Suprapubic skin (tissue), 4 donors: Measurements from ENCODE around the gene RIMBP2. TPM values are rescaled to one million over a fixed set of nuclear protein-coding genes. Genes with fewer than 3 reads are reported as not detected.

Source experiments
- DNase-seq, 2 donors: peaks; one replicate each; pipeline ENCODE4 v3.0.0-alpha.2; 2019; ENCODE audit warnings: low spot score in 2 of 2
- H3K27ac ChIP-seq: fragments of 200-600 bp; sonication (generic); one replicate; pipeline ENCODE4 v1.5.1; 2019
- H3K27me3 ChIP-seq: fragments of 200-600 bp; sonication (generic); one replicate; pipeline ENCODE4 v1.5.1; 2019
- H3K36me3 ChIP-seq: fragments of 200-600 bp; sonication (generic); one replicate; pipeline ENCODE4 v1.5.1; 2019
- H3K4me1 ChIP-seq: fragments of 200-600 bp; sonication (generic); one replicate; pipeline ENCODE4 v1.5.1; 2019
- H3K4me3 ChIP-seq: fragments of 200-600 bp; sonication (generic); one replicate; pipeline ENCODE4 v1.5.1; 2019; ENCODE audit warnings: mild to moderate bottlenecking
- H3K9me3 ChIP-seq: fragments of 200-600 bp; sonication (generic); one replicate; pipeline ENCODE4 v1.5.1; 2019
- EP300 ChIP-seq: sonication (generic); formaldehyde crosslinking; IDR thresholded peaks from one replicate; pipeline ENCODE4 v1.6.1; 2017; ENCODE audit warnings: antibody characterized with exemption
- POLR2A ChIP-seq, 2 donors: fragments of 450-650 bp; IDR thresholded peaks; one replicate each; pipeline ENCODE4 v1.6.1; 2017; ENCODE audit warnings: antibody characterized with exemption in 2 of 2, mild to moderate bottlenecking in 2 of 2, moderate library complexity in 2 of 2
- POLR2AphosphoS5 ChIP-seq, 3 donors: sonication (generic); formaldehyde crosslinking; IDR thresholded peaks; one replicate each; pipeline ENCODE4 v1.6.1; 2017; ENCODE audit warnings: antibody characterized with exemption in 3 of 3
- WGBS: methylation state at CpG from one replicate; pipeline ENCODE4 v1.1.5; 2018; 5-methylcytosine and 5-hydroxymethylcytosine counted together
- total RNA-seq, 4 donors: library from RNA; depleted of rRNA; stranded (reverse); fragments of >200 nt; gene quantifications; one replicate each; pipeline ENCODE4 v1.1.0, GENCODE V29; 2016
- TF ChIP-seq, protein P1 (sequence below), 2 donors: fragments of 200-600 bp in 1 of 2; fragments of 450-650 bp in 1 of 2; sonication (generic) in 1 of 2; IDR thresholded peaks; one replicate each; pipeline ENCODE4 v1.5.1; 2016 to 2019; ENCODE audit warnings: antibody characterized with exemption in 2 of 2, mild to moderate bottlenecking in 1 of 2, moderate library complexity in 1 of 2

Gene RIMBP2
- total RNA-seq, 4 donors from 2014 or later, result 2.1 to 21.8 (median 3.0) TPM

DNA sequence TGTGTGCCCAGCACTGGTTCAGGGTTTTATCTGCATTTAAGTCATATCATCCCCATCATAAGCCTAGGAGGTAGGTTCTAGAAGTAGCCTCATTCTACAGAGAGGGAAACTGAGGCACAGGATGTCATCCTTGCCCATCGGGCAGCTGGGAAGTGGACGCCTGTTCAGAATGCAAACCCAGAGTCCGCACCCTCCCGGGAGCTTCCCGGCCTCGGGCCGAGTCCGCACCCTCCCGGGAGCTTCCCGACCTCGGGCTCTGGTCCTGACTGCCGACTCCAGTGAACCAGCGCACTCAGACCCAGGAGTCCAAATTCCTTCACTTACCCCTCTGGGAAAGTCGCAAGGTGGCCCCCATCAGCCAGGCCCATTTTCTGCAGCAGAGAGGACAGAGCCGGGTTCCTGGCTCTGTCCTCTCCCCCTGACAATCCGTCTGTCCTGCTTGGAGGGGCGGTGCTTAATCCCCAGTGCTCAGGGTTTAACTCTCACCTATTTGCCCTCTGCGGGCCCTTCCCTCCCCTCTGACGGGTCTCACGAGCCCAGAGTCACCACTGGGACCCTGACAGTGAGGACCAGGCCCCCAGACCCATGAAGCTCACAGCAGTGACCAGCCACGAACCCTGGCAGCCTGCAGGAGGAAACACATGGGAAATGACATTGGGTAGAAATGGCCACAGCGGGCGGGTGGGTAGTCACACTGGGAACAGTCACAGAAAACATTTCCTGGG lies 236.5 kb downstream of the RIMBP2 start:
- Histone ChIP-seq H3K27me3 (peaks cover 12% of the 10 kb centered on the region), H3K9me3 (no peaks in the 10 kb centered on the region), H3K4me1 (peaks cover 8% of the 10 kb centered on the region), H3K36me3 (no peaks in the 10 kb centered on the region), H3K4me3 (no peak overlapping the region), H3K27ac (no peak overlapping the region)
- WGBS, result 75% methylated on average over 15 of the region's 23 CpGs
- no peak for TF ChIP-seq POLR2A (IDR thresholded peaks at IDR 0.05)
- no peak for TF ChIP-seq POLR2AphosphoS5 (IDR thresholded peaks at IDR 0.05)
- no peak for TF ChIP-seq EP300
- TF ChIP-seq, protein P1, sequence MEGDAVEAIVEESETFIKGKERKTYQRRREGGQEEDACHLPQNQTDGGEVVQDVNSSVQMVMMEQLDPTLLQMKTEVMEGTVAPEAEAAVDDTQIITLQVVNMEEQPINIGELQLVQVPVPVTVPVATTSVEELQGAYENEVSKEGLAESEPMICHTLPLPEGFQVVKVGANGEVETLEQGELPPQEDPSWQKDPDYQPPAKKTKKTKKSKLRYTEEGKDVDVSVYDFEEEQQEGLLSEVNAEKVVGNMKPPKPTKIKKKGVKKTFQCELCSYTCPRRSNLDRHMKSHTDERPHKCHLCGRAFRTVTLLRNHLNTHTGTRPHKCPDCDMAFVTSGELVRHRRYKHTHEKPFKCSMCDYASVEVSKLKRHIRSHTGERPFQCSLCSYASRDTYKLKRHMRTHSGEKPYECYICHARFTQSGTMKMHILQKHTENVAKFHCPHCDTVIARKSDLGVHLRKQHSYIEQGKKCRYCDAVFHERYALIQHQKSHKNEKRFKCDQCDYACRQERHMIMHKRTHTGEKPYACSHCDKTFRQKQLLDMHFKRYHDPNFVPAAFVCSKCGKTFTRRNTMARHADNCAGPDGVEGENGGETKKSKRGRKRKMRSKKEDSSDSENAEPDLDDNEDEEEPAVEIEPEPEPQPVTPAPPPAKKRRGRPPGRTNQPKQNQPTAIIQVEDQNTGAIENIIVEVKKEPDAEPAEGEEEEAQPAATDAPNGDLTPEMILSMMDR (IDR thresholded peaks at IDR 0.05), result no peak
- no peak for DNase-seq

DNA sequence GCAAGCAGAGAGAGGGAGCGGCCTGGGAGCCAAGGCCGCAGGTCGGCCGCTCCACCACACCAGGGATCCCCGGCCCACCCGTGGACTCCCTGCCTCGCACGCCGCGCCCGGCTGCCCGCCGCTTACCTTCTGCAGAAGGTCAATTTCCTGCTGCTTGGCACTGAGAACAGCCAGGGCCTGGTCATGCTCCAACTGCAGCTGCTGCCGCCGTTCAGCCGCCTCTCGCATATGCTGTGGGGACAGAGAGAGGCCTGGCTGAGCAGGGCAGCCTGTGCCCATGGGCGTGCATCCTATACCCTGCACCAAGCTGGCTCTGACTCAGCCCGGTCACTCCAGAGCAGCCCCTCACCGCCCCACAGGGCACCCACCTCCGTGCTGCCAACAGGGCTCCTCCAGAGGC lies 237.3 kb downstream of the RIMBP2 start:
- TF ChIP-seq POLR2AphosphoS5 (IDR thresholded peaks at IDR 0.05), result no peak
- TF ChIP-seq, protein P1 (IDR thresholded peaks at IDR 0.05), result no peak
- no peak for TF ChIP-seq EP300
- TF ChIP-seq POLR2A (IDR thresholded peaks at IDR 0.05), result no peak
- H3K4me1 ChIP-seq, result peaks cover 8% of the 10 kb centered on the region
- no peak overlapping the region for H3K4me3 ChIP-seq
- no peaks in the 10 kb centered on the region for H3K9me3 ChIP-seq
- H3K27ac ChIP-seq, result no peak overlapping the region
- H3K27me3 ChIP-seq, result peaks cover 12% of the 10 kb centered on the region
- H3K36me3 ChIP-seq, result no peaks in the 10 kb centered on the region
- no peak for DNase-seq
- 88% methylated on average over 16 of the region's 21 CpGs for WGBS

DNA sequence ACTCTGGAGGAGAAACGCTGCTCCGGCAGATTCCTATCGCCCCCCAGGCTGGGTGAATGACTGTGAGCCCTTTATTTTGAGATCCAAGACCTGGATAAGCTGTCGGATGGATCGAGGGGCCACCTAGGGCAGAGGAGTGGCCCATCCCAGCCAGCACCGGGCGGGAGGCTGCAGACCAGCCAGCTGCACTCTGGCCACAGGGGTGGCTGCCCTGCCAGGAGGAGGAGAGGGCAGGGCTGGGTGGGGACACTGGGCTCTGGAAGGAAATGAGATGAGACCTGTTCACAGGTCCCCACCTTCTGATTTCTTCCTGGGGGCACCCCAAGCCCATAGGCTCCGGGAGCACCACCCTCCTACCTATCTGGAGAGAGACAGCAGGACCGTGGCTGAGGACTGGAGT lies 238.4 kb downstream of the RIMBP2 start:
- Histone ChIP-seq H3K4me3 (no peak overlapping the region), H3K27me3 (peaks cover 12% of the 10 kb centered on the region), H3K27ac (no peak overlapping the region), H3K36me3 (no peaks in the 10 kb centered on the region), H3K9me3 (no peaks in the 10 kb centered on the region), H3K4me1 (peaks cover 8% of the 10 kb centered on the region)
- DNase-seq, result no peak
- no peak for TF ChIP-seq POLR2A (IDR thresholded peaks at IDR 0.05)
- WGBS, result 55% methylated on average over 9 of the region's 9 CpGs

DNA sequence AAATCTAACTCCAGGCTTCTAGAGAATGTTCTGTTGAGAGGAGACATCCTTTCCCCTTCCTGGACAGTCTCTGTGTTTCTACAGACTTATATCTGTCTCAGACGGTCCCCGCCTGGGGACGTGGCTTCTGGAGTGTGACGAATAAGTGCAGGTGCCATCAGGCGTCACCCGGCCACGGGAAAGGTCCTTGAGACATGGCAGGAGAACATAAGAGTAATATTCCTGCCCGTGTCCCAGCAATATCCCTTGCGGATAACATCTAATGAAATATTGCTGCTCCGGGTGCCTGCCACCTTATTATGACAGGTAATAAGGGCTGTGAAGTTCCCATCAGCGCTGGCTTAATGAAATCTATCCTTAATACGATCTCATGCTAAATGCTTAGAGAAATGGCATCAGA lies 238.8 kb downstream of the RIMBP2 start:
- TF ChIP-seq POLR2A (IDR thresholded peaks at IDR 0.05), result no peak
- TF ChIP-seq, protein P1 (IDR thresholded peaks at IDR 0.05), result no peak
- TF ChIP-seq EP300, result no peak
- TF ChIP-seq POLR2AphosphoS5 (IDR thresholded peaks at IDR 0.05), result no peak
- 77% methylated on average over 12 of the region's 12 CpGs for WGBS
- peaks cover 8% of the 10 kb centered on the region for H3K4me1 ChIP-seq
- H3K36me3 ChIP-seq, result no peaks in the 10 kb centered on the region
- H3K27ac ChIP-seq, result no peak overlapping the region
- no peak overlapping the region for H3K4me3 ChIP-seq
- peaks cover 11% of the 10 kb centered on the region for H3K27me3 ChIP-seq
- no peaks in the 10 kb centered on the region for H3K9me3 ChIP-seq
- no peak for DNase-seq

DNA sequence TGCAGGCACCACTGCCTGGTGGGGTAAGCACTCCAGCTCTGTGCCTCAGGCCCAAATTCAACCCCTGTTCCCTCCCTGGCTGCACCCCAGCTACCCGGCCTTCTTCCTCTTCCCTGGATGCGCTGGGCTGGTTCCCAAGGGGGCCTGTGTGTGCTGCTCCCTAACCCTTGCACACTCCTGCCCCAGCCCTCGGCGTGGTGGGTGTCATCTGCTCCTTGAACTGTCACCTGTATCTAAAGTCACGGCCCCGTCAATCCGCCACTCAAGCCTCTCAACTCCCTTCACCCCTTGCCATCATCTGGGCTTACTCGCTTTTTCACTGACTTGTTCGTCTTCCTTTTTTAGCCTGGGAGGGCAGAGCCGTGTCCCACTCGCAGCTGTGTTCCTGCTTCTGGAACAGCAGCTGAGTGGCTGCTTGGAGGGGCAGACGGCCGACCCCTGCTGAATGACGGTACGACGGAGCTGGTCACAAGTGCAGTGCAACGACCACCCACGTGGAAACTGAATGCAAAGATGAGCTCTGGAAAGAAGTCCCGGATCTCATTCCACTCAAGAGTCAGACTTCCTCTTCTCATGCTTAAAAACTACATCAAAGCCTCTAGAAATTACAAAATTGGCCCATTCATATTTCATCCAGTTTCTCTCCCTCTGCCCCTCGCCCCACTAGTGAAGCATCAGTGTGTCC lies 239.5 kb downstream of the RIMBP2 start:
- H3K36me3 ChIP-seq, result no peaks in the 10 kb centered on the region
- WGBS, result 64% methylated on average over 20 of the region's 20 CpGs
- H3K27me3 ChIP-seq, result peaks cover 7% of the 10 kb centered on the region
- no peaks in the 10 kb centered on the region for H3K9me3 ChIP-seq
- H3K27ac ChIP-seq, result no peak overlapping the region
- peaks cover 7% of the 10 kb centered on the region for H3K4me1 ChIP-seq
- DNase-seq, result no peak
- H3K4me3 ChIP-seq, result no peak overlapping the region
- TF ChIP-seq, protein P1 (IDR thresholded peaks at IDR 0.05), result no peak
- TF ChIP-seq POLR2AphosphoS5 (IDR thresholded peaks at IDR 0.05) (no peak), POLR2A (IDR thresholded peaks at IDR 0.05) (no peak), EP300 (no peak)
